Central memory CD4-positive, alpha-beta T cell (primary cell): Measurements from ENCODE around the gene UGCG.
"Not testable (repeated sequence)": the region's sequence is repeated elsewhere in the genome, so short reads cannot be mapped to it uniquely, and the experiment has no call there.

Source experiments
- DNase-seq: peaks from one replicate; pipeline ENCODE4 v3.0.0; 2022

UGCG gene

DNA sequence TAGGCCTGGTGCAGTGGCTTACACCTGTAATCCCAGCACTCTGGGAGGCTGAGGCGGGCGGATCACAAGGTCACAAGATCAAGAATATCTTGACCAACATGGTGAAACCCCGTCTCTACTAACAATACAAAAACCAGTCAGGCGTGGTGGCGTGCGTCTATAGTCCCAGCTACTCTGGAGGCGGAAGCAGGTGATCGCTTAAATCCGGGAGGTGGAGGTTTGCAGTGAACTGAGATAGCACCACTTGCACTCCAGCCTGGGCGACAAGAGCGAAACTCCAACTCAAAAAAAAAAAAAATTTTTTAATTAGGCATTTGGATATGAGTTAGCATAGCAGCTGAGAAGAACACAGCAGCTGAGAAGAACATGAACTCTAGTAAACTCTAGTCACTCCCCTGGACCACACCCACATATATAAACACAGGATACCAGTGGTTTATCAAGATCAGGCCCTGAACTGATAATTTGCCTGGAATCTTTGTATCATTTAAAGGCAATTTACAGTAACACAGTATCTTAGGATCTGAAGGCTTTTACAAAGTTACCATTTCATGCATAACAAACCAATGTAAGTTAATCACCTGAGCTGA lies 4.6 kb upstream of the UGCG start:
- DNase-seq = peak; percentile 57

DNA sequence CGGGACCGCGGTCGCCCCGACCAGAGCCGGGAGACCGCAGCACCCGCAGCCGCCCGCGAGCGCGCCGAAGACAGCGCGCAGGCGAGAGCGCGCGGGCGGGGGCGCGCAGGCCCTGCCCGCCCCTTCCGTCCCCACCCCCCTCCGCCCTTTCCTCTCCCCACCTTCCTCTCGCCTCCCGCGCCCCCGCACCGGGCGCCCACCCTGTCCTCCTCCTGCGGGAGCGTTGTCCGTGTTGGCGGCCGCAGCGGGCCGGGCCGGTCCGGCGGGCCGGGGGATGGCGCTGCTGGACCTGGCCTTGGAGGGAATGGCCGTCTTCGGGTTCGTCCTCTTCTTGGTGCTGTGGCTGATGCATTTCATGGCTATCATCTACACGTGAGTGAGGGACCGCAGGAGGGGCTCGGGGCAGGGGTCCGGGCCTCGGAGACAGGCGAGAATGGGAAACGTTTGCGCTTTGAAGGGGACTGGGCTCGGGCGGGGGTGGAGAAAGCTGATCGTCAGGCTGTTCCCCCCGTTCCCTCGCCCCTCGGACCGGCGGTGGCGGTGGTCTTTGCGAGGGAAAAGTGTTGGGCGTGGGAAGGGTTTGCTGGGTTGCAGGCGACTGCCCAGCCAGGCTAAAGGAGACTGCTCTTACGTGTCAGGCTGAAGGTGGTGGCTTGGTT lies 457 bp downstream of the UGCG start:
- no peak for DNase-seq

DNA sequence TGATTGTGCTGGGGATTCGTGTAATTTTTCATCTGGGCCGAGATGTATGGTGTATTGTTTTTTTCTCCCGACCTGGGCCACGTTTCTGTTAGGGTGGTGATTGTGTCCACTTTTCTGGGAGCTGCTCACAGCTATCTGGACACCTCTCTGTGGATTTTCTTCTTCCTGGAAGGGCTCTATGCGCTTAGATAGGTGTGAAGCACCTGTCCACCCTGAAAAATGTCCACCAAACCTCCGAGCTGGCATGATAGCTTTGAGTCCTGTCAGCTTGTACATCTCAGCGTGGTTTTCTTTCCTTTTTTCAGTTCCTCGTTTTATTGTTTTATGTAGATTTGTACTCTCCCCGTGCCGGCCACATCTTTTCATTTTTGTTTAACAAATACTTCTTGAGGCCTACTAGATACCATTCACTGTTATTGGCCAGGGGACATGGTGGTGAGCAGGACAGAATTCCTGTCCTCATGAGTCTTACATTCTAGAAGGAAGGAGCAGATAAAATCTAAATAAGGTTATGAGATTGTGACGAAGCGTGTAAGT lies 1.1 kb downstream of the UGCG start:
- peak; percentile 9 for DNase-seq

DNA sequence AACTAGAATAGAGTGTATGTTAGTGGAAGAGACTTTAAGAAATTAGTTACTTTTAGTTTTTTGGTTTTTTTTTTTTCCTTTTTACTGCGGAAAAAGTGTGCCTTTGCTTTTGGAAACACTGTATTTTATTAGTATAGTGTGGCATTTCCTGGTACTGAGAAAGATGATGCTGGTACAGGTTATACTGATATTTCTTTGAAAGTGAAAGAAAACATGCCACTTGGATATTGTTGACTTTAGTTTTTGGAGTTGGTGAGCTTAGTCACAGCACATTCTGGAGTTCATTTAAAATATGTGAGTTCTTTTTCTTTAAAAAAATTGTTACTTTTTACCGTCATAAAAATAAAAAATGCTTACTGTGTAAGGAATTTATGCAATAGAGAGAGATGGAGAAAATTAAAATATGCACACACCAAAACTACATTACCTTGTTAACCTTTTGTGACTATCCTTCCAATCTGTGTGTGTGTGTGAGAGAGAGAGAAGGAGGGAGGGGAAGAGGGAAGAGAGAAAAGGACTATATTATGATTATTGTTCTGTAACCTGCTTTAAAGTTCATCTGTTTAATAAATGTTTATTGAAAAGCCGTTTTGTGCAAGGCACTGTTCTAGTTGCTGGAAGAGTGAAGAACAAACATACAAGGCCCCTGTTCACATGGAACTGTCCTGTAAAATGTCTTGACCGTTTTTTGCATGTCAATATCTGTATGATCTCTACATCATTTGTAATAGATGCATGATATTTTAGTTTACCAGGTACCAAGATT lies 1.9 kb downstream of the UGCG start:
- DNase-seq = peak; percentile 9

DNA sequence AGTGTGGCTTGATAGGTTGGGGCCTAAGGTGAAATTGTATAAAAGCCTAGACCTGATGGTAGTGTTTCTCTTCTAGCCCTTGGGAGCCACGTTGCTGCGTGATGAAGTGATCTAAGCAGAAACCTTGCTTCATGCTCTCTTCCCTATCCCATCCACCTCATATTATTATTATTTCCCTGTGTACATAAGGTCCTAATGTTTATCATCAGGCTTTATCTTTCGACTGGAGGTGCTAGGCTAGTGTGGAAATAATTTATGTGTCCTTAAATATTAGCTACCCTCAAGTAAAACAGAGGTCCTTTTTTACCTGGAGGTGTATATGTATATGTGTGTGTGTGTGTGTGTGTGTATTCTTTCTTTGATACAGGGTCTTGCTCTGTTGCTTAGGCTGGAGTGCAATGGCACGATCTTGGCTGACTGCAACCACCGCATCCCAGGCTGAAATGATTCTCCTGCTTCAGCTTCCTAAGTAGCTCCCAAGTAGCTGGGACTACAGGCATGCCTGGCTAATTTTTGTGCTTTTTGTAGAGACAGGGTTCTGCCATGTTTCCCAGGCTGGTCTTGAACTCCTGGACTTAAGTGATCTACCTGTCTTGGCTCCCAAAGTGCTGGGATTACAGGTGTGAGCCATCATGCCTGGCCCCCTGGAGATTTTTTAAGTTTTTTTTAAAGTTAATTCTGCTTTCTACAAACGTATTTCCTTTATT lies 3.7 kb downstream of the UGCG start:
- DNase-seq = no peak

DNA sequence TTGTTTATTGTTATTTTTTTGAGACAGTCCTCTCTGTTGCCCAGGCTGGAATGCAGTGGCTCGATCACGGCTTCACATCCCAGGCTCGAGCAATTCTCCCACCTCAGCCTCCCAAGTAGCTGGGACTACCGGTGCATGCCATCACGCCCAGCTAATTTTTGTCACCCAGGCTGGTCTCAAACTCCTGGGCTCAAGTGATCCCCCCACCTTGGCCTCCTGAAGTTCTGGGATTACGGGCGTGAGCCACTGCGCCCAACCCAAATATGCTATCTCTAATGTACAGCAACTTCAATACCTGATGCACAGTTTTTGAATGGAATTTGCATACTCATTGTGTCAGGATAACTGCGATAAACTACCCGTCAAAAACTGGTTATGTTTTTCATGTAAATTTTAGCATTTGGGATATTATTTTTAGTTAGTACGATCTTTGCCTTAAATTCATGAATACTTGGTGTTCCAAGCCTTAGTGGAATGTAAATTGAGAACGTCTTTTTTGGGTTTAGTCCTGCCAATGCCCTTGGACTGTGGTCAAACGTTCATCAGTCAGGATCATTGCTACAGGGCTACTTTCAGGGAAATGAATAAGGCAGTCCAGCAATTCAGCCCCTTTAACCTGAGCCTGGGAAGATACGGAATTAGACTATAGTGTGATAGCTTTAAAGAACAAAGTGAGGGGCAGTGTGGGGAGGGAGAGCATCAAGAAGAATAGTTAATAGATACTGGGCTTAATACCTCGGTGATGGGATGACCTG lies 4.4 kb downstream of the UGCG start:
- no peak for DNase-seq

DNA sequence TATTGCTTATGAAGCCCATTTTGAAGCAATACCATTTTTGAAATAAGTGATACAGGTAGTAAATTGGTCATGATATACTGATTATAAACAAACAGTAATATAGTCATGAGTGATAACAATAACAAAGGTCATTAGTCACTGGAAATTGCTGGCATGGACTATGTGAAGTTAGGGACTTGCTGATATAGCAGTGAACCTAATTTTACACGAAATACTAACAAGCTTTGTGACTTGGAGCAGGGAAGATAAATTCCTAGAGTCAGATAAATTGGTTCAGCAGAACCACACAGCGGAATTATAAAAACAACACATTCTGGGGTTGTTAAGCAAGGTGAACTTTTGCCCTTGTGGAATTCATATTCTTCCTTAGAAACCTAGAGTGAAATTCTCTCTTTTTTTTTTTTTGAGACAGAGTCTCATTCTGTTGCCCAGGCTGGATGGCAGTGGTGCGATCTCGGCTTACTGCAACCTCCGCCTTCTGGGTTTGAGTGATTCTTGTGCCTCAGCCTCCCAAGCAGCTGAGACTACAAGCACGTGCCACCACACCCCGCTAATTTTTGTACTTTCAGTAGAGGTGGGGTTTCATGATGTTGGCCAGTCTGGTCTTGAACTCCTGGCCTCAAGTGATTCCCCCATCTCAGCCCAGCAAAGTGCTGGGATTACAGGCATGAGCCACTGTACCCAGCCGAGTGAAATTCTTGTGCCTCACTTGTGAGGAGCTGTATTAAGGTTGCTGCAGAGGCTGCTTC lies 6.0 kb downstream of the UGCG start:
- DNase-seq = no peak

DNA sequence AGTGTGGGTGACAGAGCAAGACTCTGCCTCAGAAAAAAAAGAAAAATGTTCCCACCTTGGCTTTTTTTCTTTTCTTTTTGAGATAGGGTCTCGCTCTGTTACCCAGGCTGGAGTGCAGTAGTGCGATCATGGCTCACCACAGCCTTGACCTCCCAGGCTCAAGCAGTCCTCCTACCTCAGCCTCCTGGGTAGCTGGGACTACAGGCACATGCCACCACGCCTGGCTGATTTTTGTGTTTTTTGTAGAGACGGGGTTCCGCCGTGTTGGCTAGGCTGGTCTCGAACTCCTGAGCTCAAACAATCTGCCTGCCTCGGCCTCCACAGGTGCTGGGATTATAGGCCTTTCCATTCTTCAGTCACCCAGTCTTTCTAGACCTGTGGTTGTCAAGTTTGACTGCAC lies 6.9 kb downstream of the UGCG start:
- not testable (repeated sequence) for DNase-seq

DNA sequence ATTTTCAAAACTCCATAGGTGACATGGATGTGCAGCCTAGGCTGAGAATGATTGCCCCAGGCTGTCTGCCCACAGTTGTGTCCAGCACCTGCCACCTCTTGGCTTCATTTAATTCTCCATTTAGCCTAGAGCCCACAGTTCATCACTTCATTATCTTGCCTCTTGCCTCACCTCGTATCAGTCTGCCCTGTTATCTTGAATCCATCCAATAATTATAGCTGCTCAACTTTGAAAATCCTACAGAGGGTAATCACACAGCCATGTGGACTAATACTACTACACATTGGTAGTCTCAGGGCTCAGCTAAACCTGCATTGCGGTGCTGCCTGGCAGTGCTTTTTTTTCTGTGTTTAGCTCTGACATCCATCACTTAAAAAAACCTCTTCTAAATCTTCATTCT lies 7.4 kb downstream of the UGCG start:
- DNase-seq = no peak

DNA sequence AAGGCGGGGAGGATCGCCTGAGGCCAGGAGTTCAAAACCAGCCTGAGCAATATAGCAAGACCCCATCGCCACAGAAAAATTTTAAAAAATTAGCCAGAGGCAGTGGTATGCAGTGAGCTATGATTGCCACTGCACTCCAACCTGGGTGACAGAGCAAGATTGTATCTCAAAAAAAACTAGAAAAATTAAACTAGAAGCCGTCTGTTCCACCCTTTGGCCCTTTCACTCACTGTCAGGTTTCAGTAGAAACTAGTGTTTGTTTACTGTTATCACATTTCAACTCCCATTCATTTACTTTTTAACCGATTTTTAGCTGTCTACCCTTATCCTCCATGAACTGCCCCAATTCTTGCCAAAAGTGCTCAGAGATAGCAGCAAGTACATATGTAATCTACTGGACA lies 8.3 kb downstream of the UGCG start:
- DNase-seq = no peak

DNA sequence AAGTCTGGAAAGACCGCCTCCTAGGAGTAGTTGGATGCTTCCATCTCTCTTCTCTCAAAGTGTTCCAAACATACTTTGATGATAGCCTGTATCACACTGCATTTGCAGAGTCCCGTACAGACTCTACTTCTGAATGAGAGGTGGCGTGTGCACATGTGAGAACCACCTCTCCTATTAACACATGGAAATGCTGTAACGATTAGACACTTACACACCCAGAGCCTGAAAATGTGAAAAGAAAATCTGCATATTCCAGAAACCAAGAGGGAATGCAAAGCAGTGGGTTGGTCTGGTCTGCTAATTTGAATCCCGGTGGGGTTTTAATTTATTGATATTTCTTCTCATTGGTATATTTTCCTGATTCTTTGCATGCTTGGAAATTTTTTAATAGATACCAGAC lies 10.5 kb downstream of the UGCG start:
- no peak for DNase-seq

DNA sequence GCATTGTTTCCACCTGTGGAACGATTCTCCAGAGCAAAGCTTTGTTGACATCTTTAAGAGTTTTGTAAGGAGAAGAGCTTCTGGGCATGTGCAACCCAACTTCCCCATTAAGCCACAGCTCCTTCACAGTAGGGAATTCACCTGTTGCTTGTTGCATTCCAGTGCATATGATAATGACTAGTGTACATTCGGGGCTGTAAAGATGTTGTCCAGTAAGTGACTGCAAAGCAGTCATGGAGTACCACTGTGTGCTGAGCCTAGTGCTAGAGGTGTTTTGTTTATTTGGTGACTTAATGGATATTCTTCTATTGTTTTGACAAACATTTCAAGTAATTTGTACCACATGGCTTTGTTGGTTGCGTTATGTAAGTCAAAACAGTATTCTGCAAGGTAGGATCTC lies 12.8 kb downstream of the UGCG start:
- DNase-seq = no peak

DNA sequence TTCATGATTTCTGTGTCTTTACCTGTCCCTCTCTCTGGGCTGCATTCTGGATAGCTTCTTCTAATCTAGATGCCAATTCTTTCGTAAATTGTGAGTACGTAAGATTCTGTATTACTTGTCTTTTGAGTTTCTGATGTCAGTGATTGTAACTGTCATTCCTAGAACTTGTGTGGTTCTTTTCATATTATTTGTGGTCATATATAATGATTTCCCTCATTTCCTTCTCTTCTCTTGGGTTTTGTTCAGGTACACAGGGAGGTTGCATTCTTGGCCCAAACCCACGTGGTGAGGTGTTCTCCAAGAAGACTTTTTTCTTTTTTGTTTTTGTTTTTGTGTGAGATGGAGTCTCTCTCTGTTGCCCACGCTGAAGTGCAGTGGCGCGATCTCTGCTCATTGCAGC lies 13.8 kb downstream of the UGCG start:
- no peak for DNase-seq

DNA sequence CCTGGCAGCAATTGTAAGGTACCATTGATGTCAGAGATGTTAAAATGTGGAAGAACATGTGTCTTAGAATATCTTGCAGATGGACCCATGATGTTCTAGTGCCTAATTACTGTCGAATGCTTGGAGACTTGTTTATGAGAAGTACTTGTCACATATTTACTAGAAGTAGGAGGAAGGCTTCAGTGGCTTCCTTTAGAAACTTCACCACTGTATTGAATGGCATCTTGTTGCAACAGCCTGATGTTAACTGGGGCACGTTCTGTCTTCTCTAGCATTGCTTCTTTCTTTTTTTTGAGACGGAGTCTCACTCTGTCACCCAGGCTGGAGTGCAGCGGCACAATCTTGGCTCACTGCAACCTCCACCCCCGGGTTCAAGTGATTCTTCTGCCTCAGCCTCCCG lies 16.5 kb downstream of the UGCG start:
- DNase-seq = no peak

DNA sequence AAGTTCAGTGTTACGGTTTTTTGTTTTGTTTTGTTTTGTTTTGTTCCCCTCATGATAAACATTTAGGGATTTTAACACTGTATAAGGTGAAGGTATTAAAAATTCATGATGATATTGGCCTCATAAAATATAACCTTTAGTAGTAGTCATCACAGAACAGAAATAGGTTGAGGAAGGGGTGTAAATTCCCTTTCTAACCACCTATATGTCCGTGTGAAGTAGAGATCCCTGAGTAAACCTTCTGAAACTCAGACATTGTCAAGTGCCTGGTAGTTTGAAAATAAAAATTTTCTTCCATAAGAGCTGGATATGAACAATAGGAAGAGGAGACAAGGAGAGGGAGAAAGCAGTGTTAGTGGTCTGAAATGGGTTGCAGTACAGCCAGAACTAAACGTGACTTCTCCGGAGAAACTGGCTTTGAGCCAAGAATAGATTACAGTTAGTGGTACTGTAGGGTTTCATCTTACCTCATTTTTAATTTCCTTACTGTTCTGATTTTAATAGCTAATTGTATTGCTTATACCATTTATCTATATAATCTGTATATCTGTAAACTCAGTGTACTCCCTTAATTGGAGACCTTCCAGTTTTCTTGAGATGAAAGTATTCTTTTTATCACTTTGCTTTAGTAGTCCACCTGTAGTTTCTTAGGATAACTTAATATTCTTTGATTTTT lies 18.3 kb downstream of the UGCG start:
- no peak for DNase-seq

DNA sequence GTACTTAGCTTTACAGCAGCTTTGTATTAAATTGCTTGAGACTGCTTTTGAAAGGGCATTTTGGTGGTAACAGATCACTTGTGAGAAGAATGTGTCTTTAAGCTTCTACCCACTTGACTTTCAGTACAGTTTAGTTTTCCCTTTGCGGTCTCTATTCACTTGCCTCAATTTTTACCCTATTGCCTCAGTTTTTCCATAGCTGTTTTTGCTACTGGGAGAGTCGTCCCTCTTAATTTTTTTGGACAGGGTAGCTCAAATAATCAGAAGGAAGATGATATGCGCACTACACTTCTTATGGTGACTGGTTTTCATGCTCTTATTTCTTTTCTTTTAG lies 18.8 kb downstream of the UGCG start:
- no peak for DNase-seq

DNA sequence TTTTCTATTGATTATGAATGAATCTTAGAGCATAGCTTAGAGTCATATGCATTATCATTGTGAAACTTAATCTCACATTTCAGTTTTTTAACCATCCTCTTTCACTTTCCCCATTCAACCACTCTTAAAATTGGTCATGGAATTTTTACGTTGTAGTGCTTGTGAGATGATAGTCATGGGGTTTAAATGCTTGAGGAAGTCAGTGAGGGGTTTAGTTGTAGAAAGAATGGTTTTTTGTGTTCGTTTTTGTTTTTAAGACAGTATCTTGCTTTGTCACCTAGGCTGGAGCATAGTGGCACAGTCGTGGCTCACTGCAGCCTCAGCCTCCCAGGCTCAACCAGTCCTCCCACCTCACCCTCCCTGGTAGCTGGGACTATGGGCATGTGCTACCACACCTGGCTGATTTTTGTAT lies 19.6 kb downstream of the UGCG start:
- DNase-seq = no peak

DNA sequence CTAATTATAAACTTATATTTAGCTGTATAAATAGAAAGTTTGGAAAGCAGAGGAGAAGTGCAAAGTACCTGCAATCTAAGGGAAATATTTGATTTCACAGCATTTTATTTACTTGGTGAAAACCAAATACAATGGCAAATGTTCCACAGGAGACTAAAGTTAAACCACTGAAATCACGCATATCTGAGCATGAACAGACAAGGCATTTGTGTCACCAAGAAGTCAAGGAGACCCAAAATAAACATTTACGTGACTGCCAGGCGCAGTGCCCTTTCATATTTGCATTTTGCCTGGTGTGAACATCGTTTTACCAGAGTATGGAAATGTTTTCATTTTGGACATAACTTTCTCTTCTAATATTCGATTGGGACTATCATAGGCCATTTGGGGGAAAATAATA lies 20.6 kb downstream of the UGCG start:
- no peak for DNase-seq

DNA sequence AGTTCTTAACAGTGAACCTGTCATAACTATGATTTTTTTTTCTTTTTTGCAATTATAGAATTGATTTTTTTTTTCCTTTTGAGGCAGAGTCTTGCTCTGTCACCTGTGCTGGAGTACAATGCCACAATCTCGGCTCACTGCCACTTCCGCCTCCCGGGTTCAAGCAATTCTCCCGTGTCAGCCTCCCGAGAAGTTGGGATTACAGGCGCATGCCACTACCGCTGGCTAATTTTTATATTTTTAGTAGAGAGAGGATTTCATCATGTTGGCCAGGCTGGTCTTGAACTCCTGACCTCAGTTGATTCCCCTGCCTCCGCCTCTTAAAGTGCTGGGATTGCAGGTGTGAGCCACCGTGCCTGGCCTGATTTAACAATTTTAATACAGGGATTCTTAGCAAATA lies 21.4 kb downstream of the UGCG start:
- DNase-seq = no peak

DNA sequence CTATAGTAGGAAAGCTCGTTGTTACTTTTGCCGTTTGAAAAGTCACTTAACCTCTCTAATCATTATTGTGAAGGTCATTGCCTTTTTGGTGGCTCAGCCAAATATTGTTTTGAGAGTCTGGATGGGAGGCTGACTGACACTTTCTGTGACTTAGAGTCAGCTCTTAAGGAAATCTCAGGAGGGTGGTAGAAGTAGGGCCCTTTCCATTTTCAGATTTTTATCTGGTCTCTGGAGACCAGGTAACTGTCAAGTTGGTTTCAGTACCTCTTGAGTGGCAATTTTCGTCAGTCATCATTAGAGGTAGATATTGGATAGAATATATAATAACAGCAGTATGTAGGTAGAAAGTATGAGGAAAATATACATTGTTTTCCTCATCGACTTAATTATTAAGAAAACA lies 23.3 kb downstream of the UGCG start:
- no peak for DNase-seq

DNA sequence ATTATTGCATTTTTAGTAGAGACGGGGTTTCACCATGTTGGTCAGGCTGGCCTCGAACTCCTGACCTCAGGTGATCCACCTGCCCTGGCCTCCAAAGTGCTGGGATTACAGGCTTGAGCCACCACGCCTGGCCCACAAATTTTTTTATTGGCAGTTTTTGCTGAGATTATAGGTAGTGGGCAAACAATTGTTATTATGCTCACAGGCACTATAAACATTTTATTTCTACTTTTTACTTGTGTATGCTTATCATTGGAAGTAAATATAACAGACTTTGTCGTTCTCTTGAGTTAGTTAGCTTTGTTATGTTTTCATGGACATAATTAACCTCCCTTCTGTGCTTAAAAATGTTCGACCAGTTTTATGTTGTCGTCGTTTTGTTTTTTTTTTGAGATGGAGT lies 23.9 kb downstream of the UGCG start:
- DNase-seq = no peak
